ENCODE measurements around the gene TTC7B.

GRCh38 chr14:90645842-90646443, 170.3 kb downstream of the TTC7B start:
- TF ChIP-seq, protein P1, sequence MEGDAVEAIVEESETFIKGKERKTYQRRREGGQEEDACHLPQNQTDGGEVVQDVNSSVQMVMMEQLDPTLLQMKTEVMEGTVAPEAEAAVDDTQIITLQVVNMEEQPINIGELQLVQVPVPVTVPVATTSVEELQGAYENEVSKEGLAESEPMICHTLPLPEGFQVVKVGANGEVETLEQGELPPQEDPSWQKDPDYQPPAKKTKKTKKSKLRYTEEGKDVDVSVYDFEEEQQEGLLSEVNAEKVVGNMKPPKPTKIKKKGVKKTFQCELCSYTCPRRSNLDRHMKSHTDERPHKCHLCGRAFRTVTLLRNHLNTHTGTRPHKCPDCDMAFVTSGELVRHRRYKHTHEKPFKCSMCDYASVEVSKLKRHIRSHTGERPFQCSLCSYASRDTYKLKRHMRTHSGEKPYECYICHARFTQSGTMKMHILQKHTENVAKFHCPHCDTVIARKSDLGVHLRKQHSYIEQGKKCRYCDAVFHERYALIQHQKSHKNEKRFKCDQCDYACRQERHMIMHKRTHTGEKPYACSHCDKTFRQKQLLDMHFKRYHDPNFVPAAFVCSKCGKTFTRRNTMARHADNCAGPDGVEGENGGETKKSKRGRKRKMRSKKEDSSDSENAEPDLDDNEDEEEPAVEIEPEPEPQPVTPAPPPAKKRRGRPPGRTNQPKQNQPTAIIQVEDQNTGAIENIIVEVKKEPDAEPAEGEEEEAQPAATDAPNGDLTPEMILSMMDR (IDR thresholded peaks at IDR 0.05; ENCODE audit: extremely low read depth in 1 of 2, insufficient read depth in 1 of 2, low read depth in 1 of 2, low read length in 2 of 2): no peak
- TF ChIP-seq JUN (IDR thresholded peaks at IDR 0.05; ENCODE audit: borderline replicate concordance, insufficient read depth, insufficient read length, low read depth): no peak

Data from endothelial cell of umbilical vein (primary cell).